ENCODE measurements around the gene ATP9A.
"Not testable (repeated sequence)": the region's sequence is repeated elsewhere in the genome, so short reads cannot be mapped to it uniquely, and the experiment has no call there.

Gene ATP9A

DNA sequence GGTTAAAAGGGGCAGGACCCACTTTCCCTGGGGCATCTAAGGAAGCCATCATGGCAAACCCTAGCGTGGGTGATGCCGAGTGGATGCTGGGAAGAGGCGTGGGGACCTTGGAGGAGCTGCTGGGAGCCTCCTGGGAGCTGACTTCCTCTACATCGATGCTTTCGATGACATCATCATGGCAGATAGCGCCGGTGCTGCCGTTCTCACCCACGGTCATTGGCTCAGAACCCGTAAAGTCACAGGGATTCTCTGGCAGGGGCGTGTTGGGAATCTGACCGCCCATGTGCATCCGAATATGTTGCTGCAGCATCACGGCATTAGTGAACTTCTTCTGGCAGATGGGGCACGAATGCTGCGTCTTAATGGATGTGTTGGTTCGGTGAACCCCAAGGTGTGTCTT lies 22.1 kb upstream of the ATP9A start:
- no peak for DNase-seq

DNA sequence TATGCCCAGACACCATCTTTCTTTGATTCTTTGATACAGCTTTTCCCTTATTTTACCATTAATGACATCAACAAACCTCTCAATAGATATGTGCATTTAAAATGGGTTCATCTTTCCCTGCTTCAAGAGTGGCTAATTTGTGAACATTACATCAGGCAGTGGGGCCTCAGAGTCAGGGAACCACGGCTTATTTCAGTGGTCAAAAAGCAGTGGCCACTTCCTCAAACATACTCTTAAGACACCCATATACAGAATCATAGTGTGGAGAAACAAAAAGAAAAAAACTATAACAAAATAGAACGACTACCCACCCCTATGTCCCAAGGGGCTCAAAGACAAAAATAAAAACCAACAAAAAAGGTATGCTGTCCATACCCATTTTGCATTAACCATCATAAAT lies 21.2 kb upstream of the ATP9A start:
- DNase-seq: no peak

- no peak for DNase-seq
Measured at GRCh38 chr20:51788822-51789221, 20.6 kb upstream of the ATP9A start.

- DNase-seq: no peak
Measured at GRCh38 chr20:51784299-51784698, 16.1 kb upstream of the ATP9A start.

DNA sequence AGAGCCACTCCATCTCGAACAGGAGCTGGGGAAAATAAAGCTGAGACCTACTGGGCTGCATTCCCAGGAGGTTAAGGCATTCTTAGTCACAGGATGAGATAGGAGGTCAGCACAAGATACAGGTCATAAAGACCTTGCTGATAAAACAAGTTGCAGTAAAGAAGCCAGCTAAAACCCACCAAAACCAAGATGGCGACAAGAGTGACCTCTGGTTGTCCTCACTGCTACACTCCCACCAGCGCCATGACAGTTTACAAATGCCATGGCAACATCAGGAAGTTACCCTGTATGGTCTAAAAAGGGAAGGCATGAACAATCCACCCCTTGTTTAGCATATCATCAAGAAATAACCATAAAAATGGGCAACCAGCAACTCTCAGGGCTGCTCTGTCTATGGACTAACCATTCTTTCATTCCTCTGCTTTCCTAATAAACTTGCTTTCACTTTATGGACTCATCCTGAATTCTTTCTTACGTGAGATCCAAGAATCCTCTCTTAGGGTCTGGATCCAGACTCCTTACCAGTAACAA lies 10.1 kb upstream of the ATP9A start:
- DNase-seq: not testable (repeated sequence)

- DNase-seq: no peak
Measured at GRCh38 chr20:51775241-51775640, 7.1 kb upstream of the ATP9A start.

DNA sequence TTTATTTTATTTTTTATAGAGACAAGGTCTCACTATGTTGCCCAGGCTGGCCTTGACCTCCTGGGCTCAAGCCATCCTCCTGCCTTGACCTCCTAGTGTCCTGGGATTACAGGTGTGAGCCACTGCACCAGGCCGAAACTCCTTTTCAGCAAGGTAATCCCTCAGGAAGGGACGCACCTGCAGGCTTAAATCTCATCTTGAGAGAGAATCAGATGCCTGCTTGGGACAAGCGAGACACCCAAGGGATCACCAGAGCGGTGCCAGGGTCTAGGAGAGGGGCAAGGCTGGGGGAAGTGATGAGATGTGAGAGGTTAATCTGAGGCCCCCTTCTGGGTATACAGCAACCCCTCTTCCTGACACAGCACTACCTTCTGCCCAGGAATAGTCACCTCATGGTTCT lies 4.0 kb upstream of the ATP9A start:
- no peak for DNase-seq

GRCh38 chr20:51769976-51770615 lies 1.9 kb upstream of the ATP9A start:
- DNase-seq: no peak

DNA sequence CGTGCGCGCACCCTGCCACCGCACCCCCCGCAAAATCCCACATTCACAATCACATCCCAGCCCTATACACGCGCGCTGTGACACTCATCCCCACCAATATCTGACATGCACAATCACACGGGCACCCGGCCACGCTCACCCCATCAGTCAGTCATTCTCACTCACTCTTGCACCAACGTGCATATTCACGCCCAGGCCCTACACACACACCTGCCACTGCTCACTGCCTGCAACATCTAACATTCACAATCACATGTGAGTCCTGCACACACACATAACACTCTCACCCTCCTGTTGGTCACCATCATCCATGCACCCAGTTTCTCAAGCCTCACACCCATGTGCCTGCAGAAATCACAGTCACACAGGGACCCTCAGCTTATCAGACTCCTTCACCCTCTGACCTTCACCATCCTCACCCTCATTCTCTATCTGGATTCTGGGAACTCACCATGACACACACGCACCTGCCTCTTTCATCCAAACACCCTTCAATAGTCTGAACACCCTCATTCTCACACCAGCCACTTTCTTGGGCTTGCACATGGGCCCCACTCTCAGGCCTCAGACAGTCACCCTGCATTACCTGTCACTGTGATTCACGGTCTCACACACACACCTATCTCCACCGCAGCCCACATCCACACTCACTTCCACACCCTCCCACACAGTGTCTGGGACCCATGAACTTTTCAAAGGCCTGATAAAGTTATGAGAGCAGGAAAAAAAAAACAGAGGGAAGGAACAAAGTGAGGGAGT lies 748 bp upstream of the ATP9A start:
- no peak for DNase-seq

DNA sequence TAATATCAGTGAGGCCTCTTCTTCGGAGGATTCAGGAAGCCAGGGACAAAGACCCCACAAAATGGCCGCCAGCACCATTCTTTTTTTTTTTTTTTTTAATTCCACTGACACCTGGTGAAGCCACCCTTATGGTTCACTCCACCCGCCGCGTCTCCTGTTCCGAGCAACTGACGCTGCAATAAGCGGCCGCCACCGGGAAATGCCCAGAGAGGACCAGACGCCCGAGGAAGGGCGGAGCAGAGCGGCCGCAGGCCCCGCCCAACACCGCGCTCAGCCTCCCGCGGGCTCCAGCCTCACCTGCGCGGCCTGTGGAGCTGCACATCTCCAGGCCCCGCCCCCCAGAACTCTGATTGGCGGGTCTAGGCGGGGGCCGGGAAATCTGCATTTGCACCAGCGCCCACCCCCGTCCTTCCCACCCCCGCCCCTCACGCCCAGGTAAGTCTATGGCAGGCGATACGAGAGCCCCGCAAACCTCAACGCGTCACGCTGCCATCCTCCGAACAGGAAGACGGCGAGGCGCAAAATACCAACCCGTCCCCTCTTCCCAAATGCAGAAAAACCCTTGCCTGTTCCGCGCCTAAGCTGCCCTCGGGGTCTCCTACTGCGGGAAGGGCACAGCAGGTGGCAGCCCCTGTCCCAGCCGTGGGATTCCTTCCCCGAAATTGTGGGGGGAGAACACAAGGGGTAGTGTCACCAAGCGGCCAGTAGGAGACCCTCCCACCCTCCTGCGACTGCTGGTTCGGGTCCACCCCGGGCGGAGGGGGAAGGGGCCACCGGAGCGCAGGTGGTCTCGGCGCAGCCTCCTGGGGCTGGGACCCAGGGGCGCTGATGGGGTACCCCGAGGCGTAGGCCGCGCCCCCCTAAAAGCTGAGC lies 960 bp downstream of the ATP9A start:
- peak; percentile 39 for DNase-seq

GRCh38 chr20:51765381-51765780 lies 2.8 kb downstream of the ATP9A start:
- DNase-seq: not testable (repeated sequence)

DNA sequence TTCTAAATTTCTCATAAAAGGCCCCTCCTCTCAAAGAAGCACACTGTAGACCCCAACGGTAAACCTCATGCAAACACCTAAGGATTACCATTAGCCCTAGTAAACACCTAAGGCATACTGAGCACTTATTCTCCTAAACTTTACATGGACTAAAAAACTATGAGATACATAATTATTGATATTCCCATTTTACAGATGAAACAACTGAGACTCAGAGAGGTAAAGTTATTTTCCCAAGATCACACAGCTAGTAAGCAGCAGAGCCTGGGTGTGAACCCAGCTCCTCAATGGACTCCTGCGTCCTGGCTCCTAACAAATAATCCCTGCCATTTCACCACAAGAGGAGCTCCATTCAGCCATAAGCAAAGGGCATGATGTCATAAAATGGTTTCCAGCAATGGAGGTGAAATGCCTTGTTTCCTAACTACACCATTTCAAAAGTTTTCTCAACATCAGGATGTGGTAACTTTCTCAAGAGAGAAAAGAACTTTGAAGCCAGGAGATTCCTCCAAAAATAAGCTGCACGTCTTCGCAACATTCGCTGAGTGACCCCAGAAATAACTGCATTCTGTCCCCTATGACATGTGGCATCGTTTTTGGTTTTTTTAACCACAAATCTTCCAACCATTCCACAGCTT lies 4.1 kb downstream of the ATP9A start:
- no peak for DNase-seq

GRCh38 chr20:51760905-51761546 lies 7.2 kb downstream of the ATP9A start:
- DNase-seq: no peak

DNA sequence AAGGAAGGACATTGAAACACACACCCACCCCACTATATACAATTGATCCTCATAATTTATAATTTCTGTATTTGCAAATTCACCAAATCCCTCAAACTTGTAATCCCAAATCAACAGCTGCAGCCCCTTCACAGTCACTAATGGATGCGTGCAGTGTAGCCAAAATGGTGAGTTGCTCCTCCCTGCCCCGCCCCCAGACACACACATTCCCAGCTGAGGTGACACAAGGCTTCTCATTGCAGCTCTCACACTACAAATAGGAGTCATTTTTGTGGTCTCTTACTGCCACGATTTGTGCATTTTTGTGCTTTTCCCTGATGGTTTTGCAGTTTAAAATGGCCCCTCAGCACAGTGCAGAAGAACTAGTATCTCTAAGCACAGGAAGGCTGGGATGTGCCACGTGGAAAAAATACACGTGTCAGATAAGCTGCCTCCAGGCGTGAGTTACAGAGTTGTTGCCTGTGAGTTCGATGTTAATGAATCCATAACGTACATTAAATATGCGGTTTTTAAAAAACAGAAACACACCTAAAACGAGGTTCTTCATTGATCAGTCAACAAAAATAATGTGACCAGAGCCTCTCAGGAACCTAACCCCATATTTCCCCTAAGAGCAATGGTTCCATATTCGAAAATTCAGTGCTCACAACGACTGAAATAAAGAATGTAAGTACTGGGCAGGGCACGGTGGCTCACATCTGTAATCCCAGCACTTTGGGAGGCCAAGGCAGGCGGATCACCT lies 8.2 kb downstream of the ATP9A start:
- no peak for DNase-seq

- DNase-seq: no peak
Measured at GRCh38 chr20:51758978-51759544, 9.1 kb downstream of the ATP9A start.

- DNase-seq: no peak
Measured at GRCh38 chr20:51757226-51757625, 11.0 kb downstream of the ATP9A start.

DNA sequence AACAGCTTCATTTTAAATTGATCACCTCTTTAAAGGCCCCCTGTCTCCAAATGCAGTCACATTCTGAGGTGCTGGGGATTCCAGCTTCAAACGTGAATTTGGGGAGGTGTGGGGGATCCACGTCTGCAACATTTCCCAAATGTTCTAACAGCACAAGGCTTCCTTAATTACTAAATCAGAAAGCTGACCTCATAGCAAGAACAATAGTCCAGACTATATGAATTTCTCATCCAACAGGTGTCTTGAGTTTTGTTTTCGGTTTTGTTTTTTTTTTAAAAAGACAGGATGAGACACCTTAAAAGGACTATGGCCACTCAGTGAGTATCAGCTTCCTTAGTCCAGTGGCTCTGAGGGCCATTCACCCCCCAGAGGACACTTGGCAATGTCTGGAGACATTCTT lies 11.5 kb downstream of the ATP9A start:
- DNase-seq: no peak

- not testable (repeated sequence) for DNase-seq
Measured at GRCh38 chr20:51753220-51753619, 15.0 kb downstream of the ATP9A start.

- no peak for DNase-seq
Measured at GRCh38 chr20:51752343-51752951, 15.7 kb downstream of the ATP9A start.

DNA sequence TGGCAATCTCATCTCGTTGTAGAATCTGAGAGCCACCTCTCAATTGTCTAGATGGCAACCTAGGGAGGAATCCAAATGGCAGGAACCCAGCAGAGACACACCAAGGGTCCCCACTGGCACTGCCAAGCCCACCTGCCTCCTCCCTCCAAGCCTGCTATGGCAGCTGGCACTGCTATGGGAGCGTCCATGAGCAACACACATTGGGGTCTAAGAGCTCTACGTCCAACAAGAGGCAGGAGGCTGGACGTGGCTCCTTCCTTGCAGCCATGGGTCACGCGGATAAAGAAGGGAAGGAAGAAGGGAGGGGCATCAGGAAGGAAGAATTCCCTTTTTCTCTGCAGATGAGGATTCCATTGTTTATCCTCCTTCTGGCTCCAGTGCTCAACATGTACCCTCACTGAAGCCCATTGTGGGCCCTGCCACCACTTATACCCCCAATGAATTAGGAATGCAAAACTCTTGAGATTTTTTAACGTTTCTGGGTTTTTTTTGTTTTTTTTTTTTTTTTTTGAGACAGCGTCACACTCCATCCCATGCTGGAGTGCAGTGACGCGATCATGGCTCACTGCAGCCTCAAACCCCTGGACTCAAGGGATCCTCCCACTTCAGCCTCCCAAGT lies 17.3 kb downstream of the ATP9A start:
- no peak for DNase-seq

Data from stimulated activated CD4-positive, alpha-beta T cell treated with anti-CD3 and anti-CD28 coated beads, Interleukin-12 subunit alpha, Interleukin-12 subunit beta, amount 100 ng/mL, for 4 hours (primary cell).